Upper lobe of left lung (tissue), 6 donors: ENCODE results near the gene MRAP. TPM values are rescaled to one million over a fixed set of nuclear protein-coding genes. Genes with fewer than 3 reads are reported as not detected.
A peak's percentile ranks its signal among the peaks of the same experiment; 100 is the strongest.

ENCODE experiments used
- ATAC-seq, 2 donors: fragments of 200-7000 bp; cut with Tn5 transposase; one replicate each; pipeline ENCODE4 v1.9.1; 2022; ENCODE audit warnings: mild to moderate bottlenecking in 2 of 2, moderate library complexity in 2 of 2; ENCODE audit not compliant: low FRiP score in 2 of 2
- DNase-seq, 2 donors: peaks; one replicate each; pipeline ENCODE4 v3.0.0-alpha.2; 2019 to 2020
- H3K27ac ChIP-seq, 4 donors: fragments of 200-600 bp; sonication (generic); one replicate each; pipeline ENCODE4 v1.5.1; 2016 to 2019
- H3K27me3 ChIP-seq, 4 donors: fragments of 200-600 bp; sonication (generic); one replicate each; pipeline ENCODE4 v1.5.1; 2017 to 2019
- H3K36me3 ChIP-seq, 4 donors: fragments of 200-600 bp; sonication (generic); one replicate each; pipeline ENCODE4 v1.5.1; 2016 to 2019
- H3K4me1 ChIP-seq, 4 donors: fragments of 200-600 bp; sonication (generic); one replicate each; pipeline ENCODE4 v1.5.1; 2018 to 2019
- H3K4me3 ChIP-seq, 4 donors: fragments of 200-600 bp; sonication (generic); one replicate each; pipeline ENCODE4 v1.5.1; 2017 to 2019; ENCODE audit warnings: mild to moderate bottlenecking in 2 of 4, moderate library complexity in 1 of 4
- H3K9me3 ChIP-seq, 4 donors: fragments of 200-600 bp; sonication (generic); one replicate each; pipeline ENCODE4 v1.5.1; 2018 to 2019
- EP300 ChIP-seq, 4 donors: sonication (generic); formaldehyde crosslinking; IDR thresholded peaks; one replicate each; pipeline ENCODE4 v1.5.1; 2017; ENCODE audit warnings: antibody characterized with exemption in 4 of 4, control low read depth in 2 of 4
- POLR2A ChIP-seq, 4 donors: fragments of 450-650 bp; IDR thresholded peaks; one replicate each; pipeline ENCODE4 v1.5.1; 2016 to 2017; ENCODE audit warnings: antibody characterized with exemption in 4 of 4, mild to moderate bottlenecking in 2 of 4
- POLR2AphosphoS5 ChIP-seq, 2 donors: sonication (generic); formaldehyde crosslinking; IDR thresholded peaks; one replicate each; pipeline ENCODE4 v1.5.1; 2017; ENCODE audit warnings: antibody characterized with exemption in 2 of 2
- WGBS, 2 donors: methylation state at CpG; one replicate each; pipeline ENCODE4 v1.1.5; 2017 to 2018; 5-methylcytosine and 5-hydroxymethylcytosine counted together
- total RNA-seq, 6 donors: library from RNA; depleted of rRNA in 4 of 6; stranded (reverse); fragments of >200 nt in 4 of 6; gene quantifications; one replicate each; pipeline versions ENCODE4 v1.1.0 to v1.2.1, GENCODE V29; 2016 to 2021
- TF ChIP-seq, protein P1 (sequence below), 6 experiments: fragments of 450-650 bp in 4 of 6; fragments of 200-600 bp in 2 of 6; sonication (generic) in 2 of 6; IDR thresholded peaks; one replicate each; pipeline ENCODE4 v1.5.1; 2016 to 2019; ENCODE audit warnings: antibody characterized with exemption in 6 of 6
- donor health status: DM: no; HTN: no; CAD: no; lungs with moderate emphysema.
- donor health status: DM: no; HTN: yes; CAD: no; lungs with severe emphysema.

The MRAP gene
- total RNA-seq, 6 donors from 2014 or later: 0.46 to 2.3 (median 0.54) TPM; not detected in 3

- no peak overlapping the region for H3K4me3 ChIP-seq
- H3K27ac ChIP-seq: no peak overlapping the region
- no peaks in the 10 kb centered on the region for H3K27me3 ChIP-seq
- ATAC-seq (peak in 1 of 2 donors; percentile 56), DNase-seq (peak in 1 of 2 donors; percentile 59)
- no peaks in the 10 kb centered on the region for H3K9me3 ChIP-seq
- H3K4me1 ChIP-seq: peaks cover 0 to 2% (median 1%) of the 10 kb centered on the region in 4 donors
- TF ChIP-seq EP300 (IDR thresholded peaks at IDR 0.05) (no peak), POLR2A (IDR thresholded peaks at IDR 0.05) (no peak), POLR2AphosphoS5 (IDR thresholded peaks at IDR 0.05) (no peak)
- TF ChIP-seq, protein P1, sequence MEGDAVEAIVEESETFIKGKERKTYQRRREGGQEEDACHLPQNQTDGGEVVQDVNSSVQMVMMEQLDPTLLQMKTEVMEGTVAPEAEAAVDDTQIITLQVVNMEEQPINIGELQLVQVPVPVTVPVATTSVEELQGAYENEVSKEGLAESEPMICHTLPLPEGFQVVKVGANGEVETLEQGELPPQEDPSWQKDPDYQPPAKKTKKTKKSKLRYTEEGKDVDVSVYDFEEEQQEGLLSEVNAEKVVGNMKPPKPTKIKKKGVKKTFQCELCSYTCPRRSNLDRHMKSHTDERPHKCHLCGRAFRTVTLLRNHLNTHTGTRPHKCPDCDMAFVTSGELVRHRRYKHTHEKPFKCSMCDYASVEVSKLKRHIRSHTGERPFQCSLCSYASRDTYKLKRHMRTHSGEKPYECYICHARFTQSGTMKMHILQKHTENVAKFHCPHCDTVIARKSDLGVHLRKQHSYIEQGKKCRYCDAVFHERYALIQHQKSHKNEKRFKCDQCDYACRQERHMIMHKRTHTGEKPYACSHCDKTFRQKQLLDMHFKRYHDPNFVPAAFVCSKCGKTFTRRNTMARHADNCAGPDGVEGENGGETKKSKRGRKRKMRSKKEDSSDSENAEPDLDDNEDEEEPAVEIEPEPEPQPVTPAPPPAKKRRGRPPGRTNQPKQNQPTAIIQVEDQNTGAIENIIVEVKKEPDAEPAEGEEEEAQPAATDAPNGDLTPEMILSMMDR (IDR thresholded peaks at IDR 0.05): no peak
- H3K36me3 ChIP-seq: peaks cover 0 to 84% (median 55%) of the 10 kb centered on the region in 4 donors
- WGBS, 2 donors: 95 to 96% methylated on average over 17 to 19 of the region's 19 CpGs
Measured at GRCh38 chr21:32333953-32334673, 35.5 kb downstream of the MRAP start.

GRCh38 chr21:32334980-32335531, 36.4 kb downstream of the MRAP start:
- peaks cover 0 to 90% (median 59%) of the 10 kb centered on the region in 4 donors for H3K36me3 ChIP-seq
- no peak overlapping the region for H3K27ac ChIP-seq
- H3K27me3 ChIP-seq: no peaks in the 10 kb centered on the region
- TF ChIP-seq EP300 (IDR thresholded peaks at IDR 0.05): no peak
- no peak for TF ChIP-seq POLR2AphosphoS5 (IDR thresholded peaks at IDR 0.05)
- ATAC-seq (no peak), DNase-seq (no peak)
- 90 to 95% methylated on average over 12 of the region's 12 CpGs for WGBS, 2 donors
- H3K4me3 ChIP-seq: no peak overlapping the region
- no peaks in the 10 kb centered on the region for H3K9me3 ChIP-seq
- no peaks in the 10 kb centered on the region for H3K4me1 ChIP-seq

DNA sequence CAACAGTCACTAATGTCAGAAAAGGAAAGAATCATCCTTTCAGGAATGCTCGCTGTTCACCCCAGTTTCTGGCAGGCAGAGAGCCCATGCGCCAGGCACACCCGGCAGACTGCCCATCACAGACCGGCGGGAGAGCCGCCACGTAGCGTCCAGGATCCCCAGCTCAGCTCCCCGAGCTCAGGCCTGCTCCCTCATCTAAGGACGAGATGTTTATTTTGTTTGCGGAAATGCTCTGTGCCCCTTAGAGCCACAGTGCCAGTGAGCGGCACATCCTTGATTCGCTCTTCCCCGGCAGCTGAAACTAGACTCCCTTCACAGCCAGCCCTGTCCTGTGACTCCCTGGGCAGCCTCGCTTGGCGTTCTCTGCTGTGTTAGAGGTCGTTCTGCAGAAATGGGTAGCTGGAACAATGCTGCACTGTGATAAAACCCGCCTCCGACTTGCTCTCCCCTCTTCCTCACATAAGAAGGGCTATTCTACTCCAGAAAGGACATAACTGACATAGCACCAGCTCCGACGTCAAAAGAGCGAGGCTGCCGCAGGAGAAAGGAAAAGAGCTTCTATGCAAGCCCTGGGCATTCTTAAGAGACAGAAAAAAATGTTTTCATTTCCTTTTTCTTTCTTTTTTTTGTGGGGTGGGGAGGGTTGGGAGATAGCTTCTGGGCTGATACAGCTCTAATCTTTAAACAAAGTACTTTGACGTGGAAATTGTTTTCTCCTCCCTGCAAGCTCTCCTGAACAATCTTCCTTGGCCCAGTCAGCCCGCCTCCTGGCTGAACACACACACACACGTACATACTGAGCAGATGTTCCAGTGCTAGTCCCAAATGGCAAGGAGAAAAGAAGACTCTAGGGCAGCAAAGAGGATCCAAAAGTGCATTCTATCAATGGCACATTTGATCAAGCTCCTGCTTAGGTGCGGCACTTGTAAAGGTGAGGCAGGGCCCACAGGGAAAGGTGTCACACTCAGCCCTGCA, 37.2 kb downstream of the MRAP start:
- DNase-seq: no peak
- TF ChIP-seq, protein P1 (IDR thresholded peaks at IDR 0.05): no peak
- no peak for TF ChIP-seq EP300 (IDR thresholded peaks at IDR 0.05)
- no peak for TF ChIP-seq POLR2AphosphoS5 (IDR thresholded peaks at IDR 0.05)
- TF ChIP-seq POLR2A (IDR thresholded peaks at IDR 0.05): no peak
- H3K36me3 ChIP-seq: peaks cover 0 to 95% (median 62%) of the 10 kb centered on the region in 4 donors

DNA sequence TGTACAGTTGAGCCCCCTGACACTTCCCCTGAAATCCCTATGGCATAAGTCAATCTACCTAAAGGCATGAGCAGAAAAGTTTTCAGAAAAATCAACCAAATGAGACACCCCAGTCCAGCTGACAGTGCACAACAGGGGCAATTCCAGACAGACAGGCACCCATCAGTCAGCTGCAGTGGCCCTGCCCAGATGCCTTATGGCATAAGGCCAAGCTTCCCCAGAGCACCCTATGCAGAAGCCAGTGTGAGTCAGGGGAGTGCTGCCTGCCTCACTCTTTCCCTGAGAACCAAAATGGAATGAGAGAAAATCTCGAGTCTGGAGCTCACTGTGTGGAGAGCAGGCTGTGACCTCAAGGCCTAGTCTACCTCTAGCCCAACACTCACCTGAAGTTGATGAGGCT, 38.1 kb downstream of the MRAP start:
- Histone ChIP-seq H3K36me3 (peaks cover 0 to 95% (median 63%) of the 10 kb centered on the region in 4 donors), H3K27me3 (no peaks in the 10 kb centered on the region), H3K27ac (no peak overlapping the region), H3K4me3 (no peak overlapping the region), H3K4me1 (no peaks in the 10 kb centered on the region), H3K9me3 (no peaks in the 10 kb centered on the region)
- ATAC-seq (no peak), DNase-seq (no peak)
- WGBS, 2 donors: 67 to 92% methylated on average over 1 of the region's 1 CpG
- TF ChIP-seq, protein P1 (IDR thresholded peaks at IDR 0.05): no peak
- no peak for TF ChIP-seq EP300 (IDR thresholded peaks at IDR 0.05)

More for the DNA sequence above, 37.2 kb downstream of the MRAP start:
- Histone ChIP-seq H3K9me3 (no peaks in the 10 kb centered on the region), H3K27ac (no peak overlapping the region), H3K4me1 (no peaks in the 10 kb centered on the region), H3K27me3 (no peaks in the 10 kb centered on the region), H3K4me3 (no peak overlapping the region)
- WGBS, 2 donors: 85 to 89% methylated on average over 26 to 27 of the region's 27 CpGs
- ATAC-seq: no peak

DNA sequence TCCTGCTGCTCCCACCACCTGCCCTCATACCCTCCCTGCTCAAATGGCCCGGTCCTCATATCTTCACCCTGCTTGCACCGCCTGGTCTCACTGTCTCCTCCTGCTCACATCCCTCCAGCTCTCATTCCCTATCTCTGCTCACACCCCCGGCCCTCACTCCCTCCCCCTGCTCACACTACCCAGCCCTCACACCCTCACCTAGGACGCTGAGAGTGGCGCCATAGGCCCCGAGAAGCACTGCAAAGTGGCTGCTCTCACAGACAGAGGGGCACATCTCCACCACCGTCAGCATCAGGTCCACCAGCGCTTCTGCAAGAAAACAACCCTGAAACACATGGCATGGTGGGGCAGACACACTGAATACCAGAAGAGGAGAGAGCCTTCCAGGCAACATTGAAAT, 38.6 kb downstream of the MRAP start:
- ATAC-seq (no peak), DNase-seq (no peak)
- H3K4me3 ChIP-seq: no peak overlapping the region
- H3K9me3 ChIP-seq: no peaks in the 10 kb centered on the region
- TF ChIP-seq EP300 (IDR thresholded peaks at IDR 0.05) (no peak), POLR2AphosphoS5 (IDR thresholded peaks at IDR 0.05) (no peak), POLR2A (IDR thresholded peaks at IDR 0.05) (no peak)
- TF ChIP-seq, protein P1 (IDR thresholded peaks at IDR 0.05): no peak
- H3K27me3 ChIP-seq: no peaks in the 10 kb centered on the region
- H3K27ac ChIP-seq: no peak overlapping the region
- H3K36me3 ChIP-seq: peaks cover 0 to 93% (median 62%) of the 10 kb centered on the region in 4 donors
- 91 to 94% methylated on average over 8 of the region's 8 CpGs for WGBS, 2 donors
- no peaks in the 10 kb centered on the region for H3K4me1 ChIP-seq
